Activated CD4-positive, alpha-beta T cell treated with anti-CD3 and anti-CD28 coated beads for 36 hours (primary cell): ENCODE data around the gene DUSP28. TPM values are rescaled to one million over a fixed set of nuclear protein-coding genes. Genes with fewer than 3 reads are reported as not detected.
"Not testable (repeated sequence)": the region's sequence is repeated elsewhere in the genome, so short reads cannot be mapped to it uniquely, and the experiment has no call there.

Source experiments
- ATAC-seq: fragments of 200-7000 bp; cut with Tn5 transposase; one replicate; pipeline ENCODE4 v1.10.0; 2021; ENCODE audit warnings: mild to moderate bottlenecking, moderate library complexity
- CTCF ChIA-PET: fragments of 350-600 bp; sonication (Branson Sonifier 250); formaldehyde crosslinking; loops from one replicate; lab custom pipeline; 2021; ENCODE audit warnings: antibody characterized with exemption; lab: Charles Lee
- POLR2A ChIA-PET: fragments of 350-600 bp; sonication (Branson Sonifier 250); formaldehyde crosslinking; loops from one replicate; lab custom pipeline; 2021; ENCODE audit warnings: antibody characterized with exemption, inconsistent platforms; lab: Charles Lee
- DNase-seq: peaks from one replicate; pipeline ENCODE4 v3.0.0-alpha.2; 2020
- H3K27ac Mint-ChIP-seq: one replicate; pipeline ENCODE4 v1.8.0; 2021; ENCODE audit warnings: mixed read lengths
- H3K27me3 Mint-ChIP-seq: one replicate; pipeline ENCODE4 v1.8.0; 2021; ENCODE audit warnings: mixed read lengths
- H3K36me3 Mint-ChIP-seq: one replicate; pipeline ENCODE4 v1.8.0; 2021; ENCODE audit warnings: low read depth, mixed read lengths
- H3K4me1 Mint-ChIP-seq: one replicate; pipeline ENCODE4 v1.8.0; 2021; ENCODE audit warnings: mixed read lengths
- H3K4me3 Mint-ChIP-seq: one replicate; pipeline ENCODE4 v1.8.0; 2021; ENCODE audit warnings: mild to moderate bottlenecking, moderate library complexity, mixed read lengths
- H3K9me3 Mint-ChIP-seq: one replicate; pipeline ENCODE4 v1.8.0; 2021; ENCODE audit warnings: low read depth, mixed read lengths
- intact Hi-C, 2 experiments: fragments of 100-400 bp; cut with DNase I in 1 of 2; cut with micrococcal nuclease in 1 of 2; formaldehyde crosslinking; loops; one replicate each; pipeline versions ENCODE4 v1.14.2 to v1.15.1; 2022 to 2024; cut with DNase I, micrococcal nuclease
- total RNA-seq, 2 experiments: library from RNA; stranded (reverse); gene quantifications; one replicate each; pipeline ENCODE4 v1.2.3, GENCODE V29; 2021

The DUSP28 gene
- total RNA-seq, 2 experiments from 2014 or later = 3.3 to 5.0 TPM

GRCh38 chr2:240519396-240520129, 40.6 kb upstream of the DUSP28 start:
- H3K27me3 Mint-ChIP-seq = peaks cover 3% of the 10 kb centered on the region
- ChIA-PET CTCF (interaction anchor here (0.7 kb wide), 2 partner anchors 35 to 547 kb away, joined by 3 read pairs; no protein-coding TSS in a partner anchor), POLR2A (interaction anchor here (0.6 kb wide), 1 partner anchor 475 kb away, joined by 4 read pairs; no protein-coding TSS in a partner anchor)
- no peak for DNase-seq
- peaks cover 25% of the 10 kb centered on the region for H3K36me3 Mint-ChIP-seq
- no peak overlapping the region for H3K4me3 Mint-ChIP-seq
- H3K9me3 Mint-ChIP-seq = peaks cover 1% of the 10 kb centered on the region
- no peak overlapping the region for H3K27ac Mint-ChIP-seq
- peaks cover 3% of the 10 kb centered on the region for H3K4me1 Mint-ChIP-seq
- intact Hi-C loops = loop anchor here in 1 of 2 experiments (10.0 kb wide), 1 partner anchor 185 kb away; no protein-coding TSS in a partner anchor
- no peak for ATAC-seq

DNA sequence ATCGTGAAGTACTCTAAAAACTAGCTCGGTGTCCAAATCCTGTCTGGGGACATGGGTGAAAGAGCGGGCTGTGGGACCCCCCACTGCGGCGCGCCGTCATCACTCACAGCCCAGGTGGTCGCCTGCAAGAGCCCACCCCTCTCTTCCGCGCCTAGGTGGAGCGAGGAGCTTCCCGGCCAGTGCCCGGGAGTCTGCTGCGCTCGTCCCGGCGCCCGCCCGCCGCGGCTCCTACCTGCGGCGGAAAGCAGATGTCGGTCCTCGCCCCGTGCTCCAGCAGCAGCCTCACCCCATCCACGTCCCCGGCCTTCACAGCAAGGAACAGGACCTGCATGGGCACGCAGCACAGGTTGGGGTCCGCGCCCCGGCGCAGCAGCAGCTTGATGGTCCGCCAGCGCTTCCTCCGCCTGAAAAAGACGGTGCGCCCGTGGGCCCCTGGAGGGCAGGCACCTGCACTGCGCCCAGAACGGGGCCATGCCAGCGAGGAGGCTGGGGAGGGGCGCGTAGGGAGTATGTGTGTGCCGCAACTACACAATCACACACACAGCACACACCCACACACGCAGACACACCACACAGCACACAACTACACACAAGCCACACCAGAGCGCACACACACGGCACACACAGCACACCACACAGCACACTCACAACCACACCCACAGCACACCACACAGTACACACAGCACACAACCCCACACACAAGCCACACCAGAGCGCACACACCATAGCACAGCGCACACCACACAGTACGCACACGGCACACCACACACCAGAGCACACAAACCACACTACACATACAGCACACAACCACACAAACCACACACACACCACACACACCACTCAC, 39.8 kb upstream of the DUSP28 start:
- Mint-ChIP-seq H3K27me3 (peaks cover 3% of the 10 kb centered on the region), H3K36me3 (peaks cover 32% of the 10 kb centered on the region), H3K9me3 (peaks cover 7% of the 10 kb centered on the region), H3K27ac (no peak overlapping the region), H3K4me1 (peaks cover 3% of the 10 kb centered on the region), H3K4me3 (no peak overlapping the region)
- ChIA-PET POLR2A (no interaction called here), CTCF (interaction anchor here (0.7 kb wide), 1 partner anchor 546 kb away, joined by 3 read pairs; no protein-coding TSS in a partner anchor)
- intact Hi-C loops = no loop called here
- DNase-seq (peak; percentile 27), ATAC-seq (peak; percentile 68)

DNA sequence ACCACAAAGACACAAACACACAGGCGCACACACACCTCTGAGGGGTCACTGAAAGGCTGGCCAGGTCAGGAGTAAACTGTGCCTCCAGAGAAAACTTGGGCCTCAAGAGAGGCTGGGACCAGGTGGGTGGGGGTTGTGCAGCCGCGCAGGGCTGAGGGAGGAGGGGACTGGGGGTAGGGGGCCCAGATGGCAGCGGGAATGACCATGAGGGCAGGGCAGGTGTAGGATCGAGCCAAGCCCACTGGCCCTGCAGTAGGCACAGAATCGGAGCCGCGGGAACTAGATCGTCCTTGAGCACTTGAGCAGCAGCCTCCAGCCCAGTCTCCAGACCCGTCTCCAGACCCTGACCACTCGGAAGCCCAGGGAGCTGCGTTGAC, 39.2 kb upstream of the DUSP28 start:
- ATAC-seq (no peak), DNase-seq (no peak)
- CTCF ChIA-PET = no interaction called here
- intact Hi-C loops = no loop called here
- Mint-ChIP-seq H3K36me3 (peaks cover 37% of the 10 kb centered on the region), H3K27ac (no peak overlapping the region), H3K4me1 (peaks cover 3% of the 10 kb centered on the region), H3K9me3 (peaks cover 12% of the 10 kb centered on the region), H3K4me3 (no peak overlapping the region), H3K27me3 (peaks cover 3% of the 10 kb centered on the region)
- POLR2A ChIA-PET = interaction anchor here (0.5 kb wide), 1 partner anchor 48 kb away, joined by 3 read pairs; no protein-coding TSS in a partner anchor

- peaks cover 16% of the 10 kb centered on the region for H3K9me3 Mint-ChIP-seq
- CTCF ChIA-PET = interaction anchor here (0.6 to 0.7 kb wide), 2 partner anchors 44 to 1887 kb away, joined by 3 read pairs; no protein-coding TSS in a partner anchor
- DNase-seq, H3K4me3 Mint-ChIP-seq, H3K27me3 Mint-ChIP-seq, H3K4me1 Mint-ChIP-seq, H3K27ac Mint-ChIP-seq, intact Hi-C loops, ATAC-seq: not testable (repeated sequence)
- POLR2A ChIA-PET = interaction anchor here (0.7 kb wide), 1 partner anchor 83 kb away, joined by 3 read pairs; no protein-coding TSS in a partner anchor
- peaks cover 45% of the 10 kb centered on the region for H3K36me3 Mint-ChIP-seq
Observed at GRCh38 chr2:240521885-240522284, 38.3 kb upstream of the DUSP28 start.

DNA sequence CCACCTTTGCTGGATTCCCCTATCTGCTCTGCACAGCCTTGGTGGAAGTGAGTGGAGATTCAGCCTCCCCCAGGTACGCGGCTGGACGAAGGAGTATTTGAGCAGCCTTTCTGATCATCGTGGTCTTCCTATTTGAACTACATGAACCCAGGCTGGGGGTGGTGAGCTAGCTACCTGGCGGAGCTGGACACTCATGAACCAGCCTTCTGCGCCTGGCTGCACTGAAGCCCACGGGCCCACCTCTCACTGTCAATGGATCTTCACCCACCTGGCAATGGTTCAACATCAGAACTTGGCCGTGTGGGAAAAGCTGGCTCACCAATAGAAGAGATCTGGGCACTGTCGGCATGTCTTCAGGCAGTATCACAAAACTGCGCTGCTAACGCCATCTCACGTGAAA, 37.8 kb upstream of the DUSP28 start:
- peaks cover 20% of the 10 kb centered on the region for H3K9me3 Mint-ChIP-seq
- intact Hi-C loops = no loop called here
- POLR2A ChIA-PET = interaction anchor here (0.7 kb wide), 1 partner anchor 84 kb away, joined by 3 read pairs; no protein-coding TSS in a partner anchor
- ATAC-seq (no peak), DNase-seq (no peak)
- peaks cover 51% of the 10 kb centered on the region for H3K36me3 Mint-ChIP-seq
- no peak overlapping the region for H3K27ac Mint-ChIP-seq
- CTCF ChIA-PET = interaction anchor here (0.6 to 0.7 kb wide), 2 partner anchors 43 to 1888 kb away, joined by 3 read pairs; no protein-coding TSS in a partner anchor
- no peak overlapping the region for H3K4me3 Mint-ChIP-seq
- peaks cover 3% of the 10 kb centered on the region for H3K4me1 Mint-ChIP-seq
- peaks cover 3% of the 10 kb centered on the region for H3K27me3 Mint-ChIP-seq

GRCh38 chr2:240523451-240524281, 36.5 kb upstream of the DUSP28 start:
- Mint-ChIP-seq H3K9me3 (peaks cover 22% of the 10 kb centered on the region), H3K36me3 (peaks cover 59% of the 10 kb centered on the region), H3K4me3 (no peak overlapping the region), H3K4me1 (peaks cover 3% of the 10 kb centered on the region), H3K27ac (no peak overlapping the region), H3K27me3 (peaks cover 3% of the 10 kb centered on the region)
- DNase-seq (no peak), ATAC-seq (peak; percentile 9)
- ChIA-PET CTCF (interaction anchor here (0.8 kb wide), 1 partner anchor 9 kb away, joined by 3 read pairs; no protein-coding TSS in a partner anchor), POLR2A (no interaction called here)
- intact Hi-C loops = no loop called here

- no peak overlapping the region for H3K4me3 Mint-ChIP-seq
Observed at GRCh38 chr2:240524963-240525718, 35.0 kb upstream of the DUSP28 start.

GRCh38 chr2:240525802-240526201, 34.4 kb upstream of the DUSP28 start:
- POLR2A ChIA-PET = no interaction called here
- peaks cover 22% of the 10 kb centered on the region for H3K9me3 Mint-ChIP-seq

More at GRCh38 chr2:240524963-240525718, 35.0 kb upstream of the DUSP28 start:
- intact Hi-C loops = no loop called here
- H3K36me3 Mint-ChIP-seq = peaks cover 72% of the 10 kb centered on the region
- ChIA-PET POLR2A (no interaction called here), CTCF (interaction anchor here (0.7 to 0.8 kb wide), 2 partner anchors 11 kb away, joined by 3 read pairs; no protein-coding TSS in a partner anchor)
- peaks cover 3% of the 10 kb centered on the region for H3K27me3 Mint-ChIP-seq
- peaks cover 3% of the 10 kb centered on the region for H3K4me1 Mint-ChIP-seq
- ATAC-seq = no peak
- peaks cover 22% of the 10 kb centered on the region for H3K9me3 Mint-ChIP-seq
- DNase-seq = no peak
- no peak overlapping the region for H3K27ac Mint-ChIP-seq

DNA sequence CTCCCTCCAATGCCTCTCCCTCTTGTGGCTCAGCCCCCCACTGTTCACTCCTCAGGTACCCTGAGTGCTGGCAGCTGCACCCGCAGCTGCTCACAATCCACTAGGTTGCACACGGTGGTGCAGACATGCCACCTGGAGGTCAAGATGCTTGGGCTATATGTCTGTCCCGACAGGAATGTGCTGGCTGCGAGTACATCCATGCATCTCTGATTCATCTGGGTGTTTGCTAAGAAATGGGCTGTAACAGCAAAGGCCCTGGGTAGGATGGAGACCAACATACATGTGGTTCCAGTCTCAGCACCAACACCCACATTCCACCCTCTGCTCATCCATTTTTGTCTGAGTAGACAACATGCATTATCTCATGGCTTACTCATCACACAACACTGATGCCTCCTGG, 33.6 kb upstream of the DUSP28 start:
- Mint-ChIP-seq H3K4me1 (no peaks in the 10 kb centered on the region), H3K27ac (no peak overlapping the region), H3K9me3 (peaks cover 29% of the 10 kb centered on the region), H3K36me3 (peaks cover 82% of the 10 kb centered on the region), H3K4me3 (no peak overlapping the region), H3K27me3 (no peaks in the 10 kb centered on the region)
- DNase-seq (no peak), ATAC-seq (no peak)
- CTCF ChIA-PET = no interaction called here
- POLR2A ChIA-PET = no interaction called here
- intact Hi-C loops = no loop called here

More at GRCh38 chr2:240525802-240526201, 34.4 kb upstream of the DUSP28 start:
- intact Hi-C loops = no loop called here
- ATAC-seq = no peak
- CTCF ChIA-PET = interaction anchor here (0.7 kb wide), 1 partner anchor 11 kb away, joined by 3 read pairs; no protein-coding TSS in a partner anchor
- no peak for DNase-seq
- Mint-ChIP-seq H3K27ac (no peak overlapping the region), H3K27me3 (peaks cover under 1% of the 10 kb centered on the region), H3K4me1 (peaks cover under 1% of the 10 kb centered on the region), H3K4me3 (no peak overlapping the region), H3K36me3 (peaks cover 75% of the 10 kb centered on the region)

DNA sequence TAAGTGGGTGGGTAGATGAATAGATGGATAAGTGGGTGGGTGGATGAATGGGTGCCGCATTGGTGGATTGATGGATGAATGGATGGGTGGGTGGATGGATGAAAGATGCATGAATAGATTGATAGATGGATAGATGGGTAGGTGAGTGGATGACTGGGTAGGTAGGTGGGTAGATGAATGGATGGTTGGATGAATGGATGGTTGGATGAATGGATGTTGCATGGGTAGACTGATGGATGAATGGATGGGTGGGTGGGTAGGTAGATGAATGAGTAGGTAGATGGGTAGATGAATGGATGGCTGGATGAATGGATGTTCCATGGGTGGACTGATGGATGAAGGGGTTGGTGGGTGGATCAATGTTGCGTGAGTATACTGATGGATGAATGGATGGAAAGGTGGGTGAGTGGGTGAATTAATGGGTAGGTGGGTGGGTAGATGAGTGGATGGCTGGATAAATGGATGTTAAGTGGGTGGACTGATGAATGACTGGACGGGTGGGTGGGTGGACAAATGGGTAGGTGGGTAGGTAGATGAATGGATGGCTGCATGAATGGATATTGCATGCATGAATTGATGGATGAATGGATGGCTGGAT, 32.9 kb upstream of the DUSP28 start:
- H3K9me3 Mint-ChIP-seq = peaks cover 36% of the 10 kb centered on the region
- ATAC-seq = no peak
- H3K4me1 Mint-ChIP-seq = no peaks in the 10 kb centered on the region
- ChIA-PET POLR2A (no interaction called here), CTCF (no interaction called here)
- no peak for DNase-seq
- no peaks in the 10 kb centered on the region for H3K27me3 Mint-ChIP-seq
- intact Hi-C loops = no loop called here
- H3K27ac Mint-ChIP-seq = no peak overlapping the region
- peaks cover 82% of the 10 kb centered on the region for H3K36me3 Mint-ChIP-seq
- no peak overlapping the region for H3K4me3 Mint-ChIP-seq
